Measurements from ENCODE around the gene MYOF.

DNA sequence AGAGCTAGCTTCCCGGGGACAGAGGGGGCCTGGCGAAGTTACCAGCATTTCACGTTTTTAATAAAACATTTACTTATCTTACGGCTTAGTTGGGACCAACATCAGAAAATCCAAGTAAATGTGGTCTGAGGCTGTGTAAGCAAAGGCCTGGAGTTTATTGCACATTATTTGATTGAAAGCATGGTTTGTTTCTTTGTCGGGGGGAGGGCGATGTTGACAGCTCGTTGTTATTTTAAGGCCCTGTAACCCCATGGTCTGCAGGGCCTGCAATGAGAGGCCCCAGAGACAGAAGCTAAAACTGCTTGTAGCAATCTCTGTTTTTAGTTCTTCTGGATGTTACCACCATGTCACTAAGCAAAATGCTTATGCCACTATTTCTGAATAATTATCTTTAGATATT, 88.9 kb downstream of the MYOF start:
- TF ChIP-seq, protein P1, sequence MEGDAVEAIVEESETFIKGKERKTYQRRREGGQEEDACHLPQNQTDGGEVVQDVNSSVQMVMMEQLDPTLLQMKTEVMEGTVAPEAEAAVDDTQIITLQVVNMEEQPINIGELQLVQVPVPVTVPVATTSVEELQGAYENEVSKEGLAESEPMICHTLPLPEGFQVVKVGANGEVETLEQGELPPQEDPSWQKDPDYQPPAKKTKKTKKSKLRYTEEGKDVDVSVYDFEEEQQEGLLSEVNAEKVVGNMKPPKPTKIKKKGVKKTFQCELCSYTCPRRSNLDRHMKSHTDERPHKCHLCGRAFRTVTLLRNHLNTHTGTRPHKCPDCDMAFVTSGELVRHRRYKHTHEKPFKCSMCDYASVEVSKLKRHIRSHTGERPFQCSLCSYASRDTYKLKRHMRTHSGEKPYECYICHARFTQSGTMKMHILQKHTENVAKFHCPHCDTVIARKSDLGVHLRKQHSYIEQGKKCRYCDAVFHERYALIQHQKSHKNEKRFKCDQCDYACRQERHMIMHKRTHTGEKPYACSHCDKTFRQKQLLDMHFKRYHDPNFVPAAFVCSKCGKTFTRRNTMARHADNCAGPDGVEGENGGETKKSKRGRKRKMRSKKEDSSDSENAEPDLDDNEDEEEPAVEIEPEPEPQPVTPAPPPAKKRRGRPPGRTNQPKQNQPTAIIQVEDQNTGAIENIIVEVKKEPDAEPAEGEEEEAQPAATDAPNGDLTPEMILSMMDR (IDR thresholded peaks at IDR 0.05), result no peak
- no peak for TF ChIP-seq TCF7L2 (IDR thresholded peaks at IDR 0.05; ENCODE audit: low read depth, low read length)
